OCI-LY3 (cell line): ENCODE results near the gene MEOX1.

ENCODE experiments used
- H2AFZ ChIP-seq: fragments of 200-600, 300-600 bp; shearing (Covaris generic); 2 replicates; pipeline ENCODE4 v1.6.0; 2014; ENCODE audit warnings: antibody characterized with exemption, low read depth, low read length
- H3K27ac ChIP-seq: fragments of 200-600, 300-600 bp; sonication (generic); 2 replicates; pipeline ENCODE4 v1.5.1; 2014; ENCODE audit warnings: mild to moderate bottlenecking, low read length, moderate library complexity, mixed read lengths
- H3K27me3 ChIP-seq: fragments of 200-600, 300-600 bp; sonication (generic); 2 replicates; pipeline ENCODE4 v1.6.1; 2014; ENCODE audit warnings: low read depth, low read length, mixed read lengths
- H3K36me3 ChIP-seq: fragments of 200-600, 300-600 bp; sonication (generic); replicated peaks from 2 replicates; pipeline ENCODE3; 2014; ENCODE audit warnings: low read depth, low read length, mixed read lengths
- H3K4me1 ChIP-seq: fragments of 300-600, 200-600 bp; sonication (generic); 2 replicates; pipeline ENCODE4 v1.6.1; 2014; ENCODE audit warnings: low read length, mixed read lengths
- H3K4me2 ChIP-seq: fragments of 200-600, 300-600 bp; sonication (generic); 2 replicates; pipeline ENCODE4 v1.6.1; 2014; ENCODE audit warnings: low read length, mixed read lengths
- H3K4me3 ChIP-seq: fragments of 300-600, 200-600 bp; sonication (generic); 2 replicates; pipeline ENCODE4 v1.5.1; 2014; ENCODE audit warnings: antibody characterized with exemption, mild to moderate bottlenecking, low read length, moderate library complexity
- H3K79me2 ChIP-seq: fragments of 300-600, 200-600 bp; shearing (Covaris generic); 2 replicates; pipeline ENCODE4 v1.6.1; 2014; ENCODE audit warnings: mild to moderate bottlenecking, low read length, mixed read lengths
- H3K9ac ChIP-seq: fragments of 300-600, 200-600 bp; shearing (Covaris generic); 2 replicates; pipeline ENCODE4 v1.6.0; 2014; ENCODE audit warnings: mild to moderate bottlenecking, low read length, moderate library complexity
- H3K9me3 ChIP-seq: fragments of 200-600, 300-600 bp; shearing (Covaris generic); 2 replicates; pipeline ENCODE4 v1.6.1; 2014; ENCODE audit warnings: low read length, mixed read lengths; ENCODE audit not compliant: insufficient read depth
- H4K20me1 ChIP-seq: fragments of 200-600, 300-600 bp; sonication (generic); 2 replicates; pipeline ENCODE4 v1.6.1; 2016; ENCODE audit warnings: low read length, mixed read lengths; ENCODE audit not compliant: insufficient read depth
- CTCF ChIP-seq: fragments of 200-600, 300-600 bp; sonication (generic); IDR thresholded peaks from 2 replicates; pipeline ENCODE4 v1.5.1; 2014; ENCODE audit warnings: antibody characterized with exemption, low read length, low read depth
- EZH2phosphoT487 ChIP-seq: fragments of 200-600 bp; shearing (Covaris generic); IDR thresholded peaks from 2 replicates; pipeline ENCODE4 v1.6.1; 2018; ENCODE audit warnings: antibody characterized with exemption, mixed run types, low read depth

Gene MEOX1

GRCh38 chr17:43616421-43616820 is 45.3 kb downstream of the MEOX1 start:
- Histone ChIP-seq H3K4me2 (no peak overlapping the region), H3K79me2 (no peaks in the 10 kb centered on the region), H3K9ac (no peak overlapping the region), H3K4me1 (no peaks in the 10 kb centered on the region), H3K27ac (no peak overlapping the region), H2AFZ (no peak overlapping the region), H3K9me3 (no peaks in the 10 kb centered on the region), H3K4me3 (no peak overlapping the region), H3K36me3 (no peaks in the 10 kb centered on the region), H3K27me3 (no peaks in the 10 kb centered on the region), H4K20me1 (no peaks in the 10 kb centered on the region)
- TF ChIP-seq CTCF, result no peak
- TF ChIP-seq EZH2phosphoT487, result no peak

GRCh38 chr17:43616029-43616351 is 45.7 kb downstream of the MEOX1 start:
- Histone ChIP-seq H3K27ac (no peak overlapping the region), H3K4me3 (no peak overlapping the region), H2AFZ (no peak overlapping the region), H3K4me2 (no peak overlapping the region), H3K9ac (no peak overlapping the region), H3K79me2 (no peaks in the 10 kb centered on the region), H3K9me3 (no peaks in the 10 kb centered on the region), H4K20me1 (no peaks in the 10 kb centered on the region), H3K27me3 (no peaks in the 10 kb centered on the region), H3K36me3 (no peaks in the 10 kb centered on the region), H3K4me1 (no peaks in the 10 kb centered on the region)
- no peak for TF ChIP-seq CTCF
- TF ChIP-seq EZH2phosphoT487, result no peak

GRCh38 chr17:43615330-43616028 is 46.2 kb downstream of the MEOX1 start:
- Histone ChIP-seq H3K27me3 (no peaks in the 10 kb centered on the region), H3K36me3 (no peaks in the 10 kb centered on the region), H3K27ac (no peak overlapping the region), H3K79me2 (no peaks in the 10 kb centered on the region), H2AFZ (no peak overlapping the region), H3K9me3 (no peaks in the 10 kb centered on the region), H3K4me3 (no peak overlapping the region), H3K4me1 (no peaks in the 10 kb centered on the region), H3K9ac (no peak overlapping the region), H3K4me2 (no peak overlapping the region), H4K20me1 (no peaks in the 10 kb centered on the region)
- TF ChIP-seq EZH2phosphoT487 (no peak), CTCF (no peak)

- Histone ChIP-seq H3K36me3 (no peaks in the 10 kb centered on the region), H3K4me2 (no peak overlapping the region), H3K4me3 (no peak overlapping the region), H3K9ac (no peak overlapping the region), H3K79me2 (no peaks in the 10 kb centered on the region), H3K27ac (no peak overlapping the region), H4K20me1 (no peaks in the 10 kb centered on the region), H2AFZ (no peak overlapping the region), H3K27me3 (no peaks in the 10 kb centered on the region), H3K9me3 (no peaks in the 10 kb centered on the region), H3K4me1 (peaks cover 4% of the 10 kb centered on the region; the same call in 1 of the 2 replicates)
- no peak for TF ChIP-seq CTCF
Measured at GRCh38 chr17:43614561-43614960, 47.2 kb downstream of the MEOX1 start.
